Activated CD4-positive, CD25-positive, alpha-beta regulatory T cell treated with anti-CD3 and anti-CD28 coated beads, Interleukin-2, amount 50 U/mL, for 24 hours (primary cell): ENCODE data around the gene DHX36.

Experiments
- ATAC-seq, 2 donors: fragments of 150-1000 bp; cut with Tn5 transposase; one replicate each; pipeline ENCODE4 v1.10.0; 2021; ENCODE audit warnings: mild to moderate bottlenecking in 1 of 2, moderate library complexity in 1 of 2

The DHX36 gene

DNA sequence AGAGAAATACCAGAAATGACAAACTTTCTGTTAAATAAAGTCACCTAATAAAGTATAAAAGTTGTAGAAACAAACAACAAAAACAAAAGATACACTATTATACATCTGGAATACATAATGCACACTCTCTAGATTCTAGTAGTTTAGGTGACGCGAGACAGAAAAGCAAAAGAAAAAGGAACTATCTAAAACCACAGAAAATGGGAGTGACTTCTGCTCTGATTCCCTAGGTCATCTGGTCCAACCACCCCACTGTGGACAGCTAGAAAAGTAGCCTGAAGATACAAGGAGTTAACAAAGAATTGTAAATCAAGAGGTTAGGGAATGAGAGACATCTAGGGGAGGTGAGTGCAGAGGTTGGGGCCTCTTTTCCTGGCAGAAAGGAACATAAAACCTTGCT is 39.1 kb downstream of the DHX36 start:
- ATAC-seq: no peak

DNA sequence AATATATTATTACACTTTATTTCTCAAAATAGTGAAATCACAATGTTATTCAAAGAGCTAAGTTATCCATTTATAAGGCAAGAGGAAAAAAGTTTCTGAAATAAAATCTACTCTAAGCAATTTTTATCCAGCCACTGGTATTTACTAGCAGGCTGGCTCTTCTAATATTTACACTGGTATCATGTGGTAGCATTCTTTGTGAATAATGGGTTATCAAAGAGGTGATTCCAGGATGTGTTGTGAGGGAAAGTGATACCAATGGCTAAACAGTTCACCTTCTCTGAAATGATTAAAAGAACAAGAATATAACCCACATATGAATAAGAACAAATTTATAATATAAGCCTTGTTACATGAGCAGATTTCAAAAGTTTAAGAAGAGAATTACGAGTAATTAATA is 44.1 kb downstream of the DHX36 start:
- no peak for ATAC-seq

- ATAC-seq: no peak
Measured at GRCh38 chr3:154275965-154276364, 48.3 kb downstream of the DHX36 start.

GRCh38 chr3:154275292-154275691 is 49.0 kb downstream of the DHX36 start:
- no peak for ATAC-seq

DNA sequence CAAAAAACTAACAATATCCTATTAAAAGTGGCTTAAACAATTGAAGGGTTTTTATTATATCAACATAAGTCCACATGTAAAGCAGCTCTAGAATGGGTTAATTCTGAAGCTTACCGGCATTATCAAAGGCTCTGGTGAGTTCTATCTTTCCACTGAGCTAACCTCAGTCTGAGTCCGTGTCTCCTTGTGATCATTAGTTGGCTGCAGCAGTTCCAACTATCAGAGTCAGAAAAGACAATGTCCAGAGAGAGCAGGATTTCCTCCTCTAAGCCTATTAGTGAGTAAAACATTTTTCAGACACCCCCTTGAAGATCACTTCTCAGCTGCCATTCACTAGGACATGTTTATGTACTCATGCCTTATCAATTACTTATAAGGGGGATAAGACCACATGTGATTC is 49.9 kb downstream of the DHX36 start:
- no peak for ATAC-seq

- ATAC-seq: no peak
Measured at GRCh38 chr3:154273381-154273780, 50.9 kb downstream of the DHX36 start.

DNA sequence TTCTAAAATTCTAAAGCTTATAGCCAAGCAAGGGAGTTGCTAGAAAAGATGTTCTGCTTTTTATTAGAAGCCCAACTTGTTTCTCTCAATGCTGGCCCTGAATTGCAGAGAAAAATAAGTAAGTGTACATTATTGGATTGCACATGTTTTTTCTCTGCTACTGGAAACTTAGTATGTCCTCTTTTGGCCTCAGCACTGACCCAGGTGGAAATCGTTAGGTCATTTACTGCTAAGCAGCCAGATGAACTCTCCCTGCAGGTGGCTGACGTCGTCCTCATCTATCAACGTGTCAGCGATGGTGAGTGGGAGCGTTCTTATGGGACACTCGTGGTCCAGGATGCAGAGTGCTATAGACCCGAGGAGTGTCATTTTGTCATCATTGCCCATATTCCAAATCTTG is 69.8 kb downstream of the DHX36 start:
- ATAC-seq: no peak

DNA sequence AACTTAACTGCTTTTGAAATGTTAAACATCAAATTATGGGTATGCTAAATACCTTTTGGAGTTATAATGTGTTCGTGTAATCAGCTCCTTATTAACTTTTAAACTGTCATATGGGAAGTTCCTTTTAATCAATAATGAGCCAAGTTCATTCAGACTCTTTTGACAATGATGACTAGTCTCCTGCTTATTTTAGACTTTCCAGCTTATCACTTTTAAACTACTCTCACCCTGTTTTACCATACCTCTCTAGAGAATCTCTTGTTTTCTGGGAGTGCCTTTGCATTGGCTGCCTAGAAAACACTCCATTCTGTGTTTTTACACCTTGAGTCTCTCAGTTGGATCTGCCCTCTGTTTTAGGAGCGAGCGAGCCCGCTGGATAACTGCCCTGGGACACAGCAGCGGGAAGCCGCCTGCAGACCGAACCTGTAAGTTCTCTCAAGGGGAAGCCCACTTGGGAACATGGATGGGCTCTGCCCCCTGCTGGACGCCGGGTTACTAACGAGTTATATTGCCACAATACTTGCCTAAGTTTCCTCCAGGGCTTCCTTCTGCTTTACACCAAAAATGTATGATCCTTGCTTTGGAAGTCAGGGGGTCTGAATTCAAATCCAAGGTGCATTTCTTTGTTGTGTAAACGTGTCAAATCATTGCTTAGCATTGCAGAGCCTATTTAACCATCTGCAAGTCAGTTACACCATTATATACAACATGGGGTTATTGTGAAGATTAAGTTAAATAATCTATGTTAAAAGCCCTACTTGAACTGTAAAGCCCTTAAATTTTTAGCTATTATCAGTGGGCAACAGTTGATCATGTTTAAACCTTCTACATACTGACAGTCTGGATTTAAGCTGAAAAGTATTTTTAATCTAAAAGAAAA is 71.3 kb downstream of the DHX36 start:
- peak in 1 of 2 donors; percentile 30 for ATAC-seq

GRCh38 chr3:154251610-154252009 is 72.7 kb downstream of the DHX36 start:
- ATAC-seq: no peak

DNA sequence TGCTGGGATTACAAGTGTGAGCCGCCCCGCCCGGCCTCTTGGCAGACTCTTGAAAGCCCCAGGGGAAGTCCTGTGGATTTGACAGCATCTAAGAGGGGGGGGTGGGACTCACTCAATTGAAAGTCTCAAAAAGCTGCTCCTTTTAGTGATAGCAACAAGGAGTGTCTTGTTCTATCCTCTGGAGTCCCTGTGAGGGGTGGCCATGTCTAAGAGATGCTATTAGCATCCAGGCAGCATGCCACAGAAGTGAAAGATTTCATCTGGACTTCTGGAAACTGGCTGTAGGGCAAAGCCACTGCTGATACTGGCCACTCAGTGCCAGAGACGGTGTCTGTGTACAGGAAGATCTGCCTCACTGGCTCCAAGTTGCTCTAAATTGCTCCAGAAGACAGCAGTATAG is 74.0 kb downstream of the DHX36 start:
- no peak for ATAC-seq

- ATAC-seq: no peak
Measured at GRCh38 chr3:154247806-154248415, 76.4 kb downstream of the DHX36 start.

- ATAC-seq: no peak
Measured at GRCh38 chr3:154244644-154245043, 79.6 kb downstream of the DHX36 start.

GRCh38 chr3:154243353-154243752 is 80.9 kb downstream of the DHX36 start:
- ATAC-seq: no peak

DNA sequence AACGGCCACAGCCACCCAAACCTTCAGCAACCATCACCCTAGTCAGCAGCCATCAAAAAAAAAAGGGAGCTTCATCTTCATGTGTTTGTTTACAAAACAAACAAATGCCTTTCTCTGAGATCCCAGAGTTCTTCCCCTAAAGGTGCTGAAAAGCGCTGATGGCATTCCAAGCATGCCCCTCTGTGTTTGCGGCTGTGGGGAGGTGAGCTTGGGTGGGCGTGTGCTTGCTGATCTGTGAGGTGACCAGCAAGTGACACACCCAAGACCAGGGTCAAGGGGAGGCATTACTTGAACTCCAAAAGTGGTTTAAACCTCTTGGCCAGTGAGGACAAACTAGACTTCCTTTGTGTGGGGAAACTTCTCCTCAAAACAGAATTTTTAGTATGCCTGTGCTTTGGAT is 81.5 kb downstream of the DHX36 start:
- ATAC-seq: no peak

- ATAC-seq: no peak
Measured at GRCh38 chr3:154241496-154241895, 82.8 kb downstream of the DHX36 start.

- no peak for ATAC-seq
Measured at GRCh38 chr3:154240235-154240634, 84.1 kb downstream of the DHX36 start.

DNA sequence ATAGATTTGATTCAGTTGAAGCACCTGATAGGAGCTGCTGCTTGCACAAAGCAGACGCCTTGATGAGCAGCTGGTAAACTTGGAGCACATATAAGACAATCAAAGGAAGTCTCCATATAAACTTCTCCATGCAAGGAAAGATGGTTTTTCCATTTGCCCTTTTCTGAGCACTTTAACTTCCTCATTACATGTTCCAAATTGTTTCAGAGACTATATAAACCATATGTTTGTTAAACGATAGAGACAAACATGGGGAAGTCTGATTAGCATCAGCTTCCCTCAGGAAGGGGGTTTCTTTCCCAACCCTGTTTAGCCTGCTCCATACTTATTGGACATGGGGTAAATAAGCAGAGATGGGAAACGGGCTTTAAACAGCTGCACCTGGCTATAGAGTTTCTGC is 88.0 kb downstream of the DHX36 start:
- ATAC-seq: no peak

DNA sequence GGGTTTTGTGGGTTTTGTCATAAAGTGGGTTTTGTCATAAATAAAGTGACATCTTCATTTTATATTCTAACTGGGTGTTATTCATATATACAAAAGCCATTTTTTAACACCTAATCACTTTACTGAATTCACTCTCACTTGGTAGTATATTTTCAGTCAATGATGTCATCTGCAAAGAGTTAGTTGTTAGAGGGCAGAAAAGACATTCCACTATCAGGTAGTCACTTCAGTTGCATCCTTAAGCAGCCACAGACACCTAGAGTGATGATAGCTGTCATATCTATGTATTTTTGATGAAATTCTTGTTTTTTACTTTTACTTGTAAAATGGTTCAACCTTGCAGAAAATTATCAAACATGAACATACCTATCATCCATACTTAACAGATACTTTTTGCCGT is 89.0 kb downstream of the DHX36 start:
- no peak for ATAC-seq

DNA sequence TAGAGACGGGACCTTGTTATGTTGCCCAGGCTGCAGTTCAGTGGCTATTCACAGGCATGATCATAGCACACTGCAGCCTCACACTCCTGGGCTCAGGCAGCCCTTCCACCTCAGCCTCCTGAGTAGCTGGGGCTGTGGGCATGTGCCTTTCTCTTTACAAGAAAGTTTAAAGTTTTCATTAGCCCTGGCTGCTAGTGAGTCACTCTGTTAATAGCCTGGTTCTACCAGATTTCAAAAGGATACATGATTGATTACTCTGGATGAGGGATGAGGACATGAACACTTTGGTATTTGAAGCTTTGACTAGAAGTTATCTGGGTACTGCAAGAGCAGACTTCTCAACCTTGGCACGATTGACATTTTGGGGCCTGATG is 95.1 kb downstream of the DHX36 start:
- no peak for ATAC-seq

DNA sequence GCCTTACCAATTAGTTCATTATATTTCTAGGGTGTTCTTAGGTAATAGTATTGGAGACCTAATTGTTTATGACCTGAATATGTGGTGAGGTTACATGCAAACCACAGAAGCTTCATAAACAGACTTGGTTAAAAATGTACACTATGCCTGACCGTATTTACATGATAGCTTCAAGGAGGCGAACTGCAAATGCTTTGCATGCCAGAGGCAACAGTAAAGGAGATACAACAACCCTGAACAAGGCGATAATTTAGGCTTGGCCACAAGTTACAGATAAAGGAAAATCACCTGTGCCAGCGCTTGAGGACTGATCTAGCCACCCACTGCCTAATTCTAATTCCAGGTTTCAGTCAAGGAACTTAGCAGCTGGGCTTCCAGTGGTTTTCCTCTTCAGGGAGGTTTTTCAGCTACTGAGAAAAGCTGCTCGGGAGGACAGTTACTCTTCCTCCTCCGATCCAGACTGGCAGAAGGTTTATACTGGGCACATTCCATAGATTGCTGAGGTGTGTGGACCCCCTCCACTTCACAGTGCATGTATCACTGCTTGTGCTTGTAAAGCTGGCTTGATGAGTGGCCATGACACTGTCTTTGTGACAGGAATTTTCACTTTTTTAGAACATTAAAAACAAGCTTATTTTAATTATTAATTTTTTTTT is 95.6 kb downstream of the DHX36 start:
- ATAC-seq: no peak

DNA sequence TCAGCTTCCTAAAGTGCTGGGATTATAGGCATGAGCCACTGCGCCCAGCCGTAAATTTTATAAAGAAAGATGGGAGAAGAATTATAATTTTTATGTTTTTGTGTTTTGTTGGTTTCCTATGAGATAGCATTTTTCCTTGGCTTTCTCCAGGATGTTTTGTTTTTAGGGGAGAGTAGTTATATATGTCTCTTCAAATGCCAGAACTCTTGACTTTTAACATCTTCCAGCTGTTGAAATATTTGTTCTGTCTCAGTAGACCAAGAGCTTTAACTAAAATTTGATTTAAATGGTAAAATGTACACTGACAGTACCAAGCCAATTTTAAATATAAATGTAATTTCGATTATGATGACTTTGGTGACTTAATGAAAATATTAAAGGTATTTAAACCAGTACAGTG is 96.8 kb downstream of the DHX36 start:
- no peak for ATAC-seq

GRCh38 chr3:154225536-154225935 is 98.8 kb downstream of the DHX36 start:
- no peak for ATAC-seq

- no peak for ATAC-seq
Measured at GRCh38 chr3:154224866-154225265, 99.4 kb downstream of the DHX36 start.

DNA sequence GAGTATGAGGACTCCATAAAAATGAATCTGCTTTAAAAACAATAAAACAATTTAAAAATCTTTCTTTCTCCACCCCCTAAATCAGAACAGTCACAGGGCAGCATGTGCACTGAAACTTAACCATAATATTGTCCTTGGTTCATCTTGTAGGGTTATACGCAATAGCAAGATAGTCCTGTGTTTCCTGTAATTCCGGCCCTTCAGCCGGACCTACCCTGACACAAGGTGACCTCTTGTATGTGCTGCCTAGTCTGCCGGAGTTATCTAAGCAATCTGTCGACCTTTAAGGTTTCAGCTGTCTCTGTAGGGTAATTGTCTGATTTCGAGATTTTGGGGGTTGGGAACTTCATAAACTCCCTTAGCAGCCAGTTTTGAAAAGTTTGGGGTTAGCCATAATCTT is 99.9 kb downstream of the DHX36 start:
- ATAC-seq: no peak
